HepG2 (cell line): ENCODE results near the gene MPC1L.

Source experiments
- ETV5 ChIP-seq: IDR thresholded peaks from 2 replicates; pipeline ENCODE4 v1.6.1; 2018; ENCODE audit warnings: missing biosample characterization, missing genetic modification reagents, inconsistent platforms, borderline replicate concordance
- POLR2AphosphoS5 ChIP-seq: IDR thresholded peaks from 2 replicates; pipeline ENCODE4 v1.6.1; 2012; ENCODE audit warnings: low read depth, low read length
- PPARG ChIP-seq: conservative IDR thresholded peaks from 2 replicates; pipeline ENCODE4 v1.6.1; 2016; ENCODE audit warnings: missing biosample characterization, missing genetic modification reagents
- RFX5 ChIP-seq: IDR thresholded peaks from 2 replicates; pipeline ENCODE4 v1.6.1; 2011; ENCODE audit warnings: low read depth, low read length, improper control_type of control experiment
- SOX13 ChIP-seq, 3 experiments: fragments of 450-650 bp in 1 of 3; sonication (generic) in 1 of 3; formaldehyde crosslinking in 1 of 3; IDR thresholded peaks in 2 of 3; conservative IDR thresholded peaks in 1 of 3; 2 replicates each; pipeline versions ENCODE4 v1.5.0 to v1.6.1; 2016 to 2020; ENCODE audit warnings: antibody characterized with exemption in 1 of 3, mild to moderate bottlenecking in 1 of 3, missing compliant biosample characterization in 1 of 3, missing genetic modification reagents in 1 of 3, moderate library complexity in 1 of 3
- STAG1 ChIP-seq: sonication (generic); formaldehyde crosslinking; IDR thresholded peaks from 2 replicates; pipeline ENCODE4 v1.4.0; 2020; ENCODE audit warnings: missing genetic modification reagents
- TCF7L2 ChIP-seq: IDR thresholded peaks from 2 replicates; pipeline ENCODE4 v1.6.1; 2011; ENCODE audit warnings: mild to moderate bottlenecking, low read depth, low read length, moderate library complexity
- ZFX ChIP-seq: sonication (generic); formaldehyde crosslinking; IDR thresholded peaks from 2 replicates; pipeline ENCODE4 v1.4.0; 2020; ENCODE audit warnings: mild to moderate bottlenecking, low read depth, missing genetic modification reagents, moderate library complexity
- ZKSCAN1 ChIP-seq: fragments of 150-350 bp; IDR thresholded peaks from 2 replicates; pipeline ENCODE4 v1.6.1; 2014; ENCODE audit warnings: low read length
- TF ChIP-seq, protein P1 (sequence below): sonication (generic); formaldehyde crosslinking; IDR thresholded peaks from 2 replicates; pipeline ENCODE4 v1.5.0; 2020; ENCODE audit warnings: mild to moderate bottlenecking, missing genetic modification reagents, moderate library complexity

DNA sequence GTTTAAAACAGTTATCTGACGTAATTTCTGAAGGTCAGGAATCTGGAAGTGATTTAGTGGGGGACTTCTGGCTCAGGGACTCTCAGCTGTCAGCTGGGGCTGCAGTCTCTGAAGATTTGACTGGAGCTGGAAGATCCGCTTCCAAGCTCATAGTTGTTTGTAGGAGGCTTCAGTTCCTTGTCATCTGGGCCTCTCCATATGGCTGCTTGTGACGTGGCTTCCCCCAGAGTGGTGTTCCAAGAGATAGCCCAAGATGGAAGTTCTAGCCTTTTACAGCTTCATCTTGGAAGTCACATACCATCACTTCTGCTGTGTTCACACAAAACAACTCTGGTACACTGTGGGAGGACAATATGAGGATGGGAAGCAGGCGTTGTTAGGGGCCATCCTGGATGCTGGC is 2.1 kb downstream of the MPC1L start:
- TF ChIP-seq STAG1 = no peak
- TF ChIP-seq, protein P1, sequence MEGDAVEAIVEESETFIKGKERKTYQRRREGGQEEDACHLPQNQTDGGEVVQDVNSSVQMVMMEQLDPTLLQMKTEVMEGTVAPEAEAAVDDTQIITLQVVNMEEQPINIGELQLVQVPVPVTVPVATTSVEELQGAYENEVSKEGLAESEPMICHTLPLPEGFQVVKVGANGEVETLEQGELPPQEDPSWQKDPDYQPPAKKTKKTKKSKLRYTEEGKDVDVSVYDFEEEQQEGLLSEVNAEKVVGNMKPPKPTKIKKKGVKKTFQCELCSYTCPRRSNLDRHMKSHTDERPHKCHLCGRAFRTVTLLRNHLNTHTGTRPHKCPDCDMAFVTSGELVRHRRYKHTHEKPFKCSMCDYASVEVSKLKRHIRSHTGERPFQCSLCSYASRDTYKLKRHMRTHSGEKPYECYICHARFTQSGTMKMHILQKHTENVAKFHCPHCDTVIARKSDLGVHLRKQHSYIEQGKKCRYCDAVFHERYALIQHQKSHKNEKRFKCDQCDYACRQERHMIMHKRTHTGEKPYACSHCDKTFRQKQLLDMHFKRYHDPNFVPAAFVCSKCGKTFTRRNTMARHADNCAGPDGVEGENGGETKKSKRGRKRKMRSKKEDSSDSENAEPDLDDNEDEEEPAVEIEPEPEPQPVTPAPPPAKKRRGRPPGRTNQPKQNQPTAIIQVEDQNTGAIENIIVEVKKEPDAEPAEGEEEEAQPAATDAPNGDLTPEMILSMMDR = no peak
- no peak for TF ChIP-seq ZKSCAN1
- no peak for TF ChIP-seq ETV5 (CRISPR knock-in tag)
- no peak for TF ChIP-seq POLR2AphosphoS5
- TF ChIP-seq TCF7L2 = no peak
- TF ChIP-seq RFX5 = no peak
- no peak for TF ChIP-seq SOX13 (IDR thresholded peaks at IDR 0.05)
- no peak for TF ChIP-seq SOX13 (CRISPR knock-in tag; conservative IDR thresholded peaks at IDR 0.05 in 1 of 2, IDR thresholded peaks at IDR 0.05 in 1 of 2)
- TF ChIP-seq ZFX (CRISPR knock-in tag) = no peak
- TF ChIP-seq PPARG (CRISPR knock-in tag) = no peak
